RKO (cell line): ENCODE results near the gene ASPSCR1.
A peak's percentile ranks its signal among the peaks of the same experiment; 100 is the strongest.

ENCODE experiments used
- DNase-seq: peaks from one replicate; pipeline ENCODE4 v3.0.0-alpha.2; 2016; ENCODE audit warnings: low spot score

Gene ASPSCR1

GRCh38 chr17:82056729-82057621, 79.5 kb downstream of the ASPSCR1 start:
- DNase-seq = no peak

- no peak for DNase-seq
These were observed 80.9 kb downstream of the ASPSCR1 start for GRCh38 chr17:82058230-82058854.

DNA sequence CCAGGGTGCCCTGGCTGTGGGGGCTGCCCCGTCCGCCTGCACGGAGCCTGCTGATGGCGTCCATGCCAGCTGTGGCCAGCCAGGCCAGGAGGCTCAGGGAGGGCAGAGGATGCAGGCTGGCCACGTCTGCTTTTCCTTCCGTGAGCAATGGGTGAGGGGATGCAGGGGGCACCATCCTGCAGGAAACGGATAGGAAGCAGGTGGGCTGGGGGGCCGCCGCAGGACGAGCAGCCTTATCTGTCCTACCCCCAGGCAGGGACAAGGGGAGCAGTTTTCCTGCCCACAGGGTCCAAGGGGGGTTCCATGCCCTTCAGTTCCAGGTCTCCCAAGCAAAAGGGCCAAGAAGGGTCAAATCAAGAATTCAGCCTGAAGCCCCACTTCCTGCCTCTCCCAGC, 81.4 kb downstream of the ASPSCR1 start:
- no peak for DNase-seq

- no peak for DNase-seq
These were observed 82.0 kb downstream of the ASPSCR1 start for GRCh38 chr17:82059272-82060000.

DNA sequence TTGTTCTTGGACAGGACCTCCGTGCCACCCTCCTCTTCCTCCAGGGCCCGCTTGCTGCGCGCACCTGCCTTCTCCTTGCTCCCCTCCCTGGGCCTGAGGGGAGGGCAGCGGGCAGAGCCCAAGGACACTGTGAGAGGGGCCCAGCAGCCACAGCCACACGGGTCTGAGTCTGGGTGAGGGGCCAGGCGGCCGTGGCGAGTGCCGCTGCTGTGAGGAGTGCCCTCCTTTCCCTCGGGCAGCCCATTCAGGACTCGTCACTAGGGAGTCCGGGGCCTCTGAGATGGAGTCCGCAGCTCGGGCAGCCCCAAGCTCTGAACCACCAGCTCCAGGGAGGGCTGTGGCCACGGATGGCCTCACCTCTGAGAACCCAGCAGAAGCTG, 82.6 kb downstream of the ASPSCR1 start:
- DNase-seq = no peak

DNA sequence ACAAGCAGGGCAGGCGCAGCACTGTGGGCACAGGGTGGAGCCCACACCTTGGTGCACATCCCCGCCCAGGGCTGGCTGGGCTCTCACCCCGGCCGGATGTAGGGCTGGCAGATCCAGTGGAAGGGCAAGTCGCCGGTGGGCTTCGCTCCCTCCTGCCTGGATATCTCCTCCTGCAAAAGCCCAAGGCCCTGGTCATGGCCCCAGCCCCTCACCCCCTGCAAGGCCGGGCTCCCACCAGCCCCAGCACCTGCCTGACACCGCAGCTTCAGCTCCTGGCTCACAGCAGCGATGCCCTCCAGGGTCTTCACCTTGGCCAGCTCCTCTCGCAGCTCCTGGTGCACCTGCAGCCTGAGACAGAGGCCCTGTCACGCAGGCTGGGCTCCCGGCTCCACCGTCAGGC, 83.2 kb downstream of the ASPSCR1 start:
- DNase-seq = no peak

DNA sequence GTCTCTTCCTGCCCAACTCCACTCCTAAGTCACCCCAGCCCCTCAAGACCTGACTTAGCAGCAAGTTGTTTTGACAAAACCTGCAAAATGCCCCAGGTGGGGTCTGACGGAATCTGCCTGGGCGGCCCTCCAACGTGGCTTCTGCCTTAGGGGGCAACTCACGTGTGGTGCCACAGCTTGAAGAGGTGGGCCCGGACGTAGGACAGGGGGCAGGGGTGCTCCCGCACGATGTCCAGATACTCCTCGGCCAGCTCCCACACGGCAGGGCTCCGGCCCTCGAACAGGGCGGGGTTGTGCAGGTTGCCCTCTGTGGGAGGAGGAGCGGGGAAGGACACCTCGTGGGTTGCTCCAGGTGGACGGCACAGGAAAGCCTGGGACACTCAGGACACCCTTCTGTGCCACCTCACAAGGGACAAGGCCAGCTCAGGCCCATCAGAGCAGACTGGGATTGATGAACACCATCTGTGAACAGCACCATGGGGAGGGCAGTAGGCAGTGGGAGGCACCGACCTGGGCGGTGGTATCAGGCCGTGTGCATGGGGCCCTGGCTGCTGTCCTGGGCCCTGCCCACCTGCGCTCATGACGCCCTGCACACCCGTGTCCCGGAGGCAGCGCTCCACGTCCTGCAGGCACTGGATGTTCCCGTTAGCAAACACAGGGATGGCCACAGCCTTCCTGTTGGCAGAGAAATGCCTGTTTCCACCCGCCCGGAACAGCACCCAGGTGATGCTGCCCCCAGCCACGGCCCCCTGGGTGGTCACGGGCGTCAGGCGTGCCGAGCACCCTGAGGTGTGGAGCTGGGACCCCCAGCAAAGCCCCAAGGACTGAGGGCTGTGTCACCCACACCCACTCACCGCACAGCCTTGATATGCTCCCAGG, 83.9 kb downstream of the ASPSCR1 start:
- no peak for DNase-seq

GRCh38 chr17:82062076-82062983, 84.9 kb downstream of the ASPSCR1 start:
- no peak for DNase-seq

GRCh38 chr17:82062984-82063368, 85.5 kb downstream of the ASPSCR1 start:
- DNase-seq = no peak

DNA sequence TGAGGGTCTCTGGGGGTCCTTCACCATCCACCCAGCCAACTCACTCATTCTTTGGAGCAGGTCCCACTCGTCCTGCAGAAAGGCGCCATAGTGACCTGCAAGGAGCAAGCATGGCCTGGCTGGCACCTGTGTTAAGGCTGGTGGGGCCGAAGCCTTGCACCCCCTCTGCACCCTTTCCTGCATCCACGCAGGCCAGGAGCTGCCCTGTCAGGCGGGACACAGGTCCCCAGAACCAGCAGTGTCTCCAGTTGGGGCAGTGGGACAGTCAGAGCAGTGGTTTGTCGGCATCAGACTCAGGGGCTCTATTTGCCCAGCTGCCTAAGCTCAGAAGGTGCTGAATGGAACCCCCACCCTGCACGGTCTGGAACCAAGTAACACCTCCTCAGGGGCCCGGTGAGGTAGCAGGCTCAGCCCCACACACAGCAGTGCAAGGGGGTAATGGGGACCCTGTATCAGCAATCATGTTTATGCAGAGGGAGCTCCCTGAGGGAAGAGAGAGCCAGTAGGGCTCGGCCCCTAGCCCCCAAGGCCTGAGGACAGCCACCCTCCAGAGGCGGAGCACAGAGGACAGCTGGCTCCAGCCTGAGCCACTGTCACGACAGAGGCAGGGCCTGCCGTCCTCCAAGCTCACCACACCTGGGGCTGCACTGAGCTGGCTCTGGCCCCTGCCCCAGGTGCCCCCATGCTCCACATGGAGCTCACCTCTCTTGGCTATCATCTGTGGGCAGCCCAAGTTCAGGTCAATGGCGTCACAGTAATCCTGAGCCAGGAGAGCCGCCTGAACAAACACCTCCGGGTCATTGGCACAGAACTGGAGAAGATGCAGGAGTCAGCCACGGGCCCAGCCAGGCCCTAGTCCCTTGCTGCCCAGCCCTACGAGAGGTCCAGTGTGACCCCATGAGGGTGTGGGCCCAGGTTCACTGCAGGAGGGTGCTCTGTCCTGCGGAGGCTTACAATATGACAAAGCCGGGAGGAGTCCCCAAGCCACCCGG, 86.3 kb downstream of the ASPSCR1 start:
- DNase-seq = no peak

- no peak for DNase-seq
These were observed 87.2 kb downstream of the ASPSCR1 start for GRCh38 chr17:82064433-82065192.

GRCh38 chr17:82065193-82065637, 87.8 kb downstream of the ASPSCR1 start:
- DNase-seq = no peak

DNA sequence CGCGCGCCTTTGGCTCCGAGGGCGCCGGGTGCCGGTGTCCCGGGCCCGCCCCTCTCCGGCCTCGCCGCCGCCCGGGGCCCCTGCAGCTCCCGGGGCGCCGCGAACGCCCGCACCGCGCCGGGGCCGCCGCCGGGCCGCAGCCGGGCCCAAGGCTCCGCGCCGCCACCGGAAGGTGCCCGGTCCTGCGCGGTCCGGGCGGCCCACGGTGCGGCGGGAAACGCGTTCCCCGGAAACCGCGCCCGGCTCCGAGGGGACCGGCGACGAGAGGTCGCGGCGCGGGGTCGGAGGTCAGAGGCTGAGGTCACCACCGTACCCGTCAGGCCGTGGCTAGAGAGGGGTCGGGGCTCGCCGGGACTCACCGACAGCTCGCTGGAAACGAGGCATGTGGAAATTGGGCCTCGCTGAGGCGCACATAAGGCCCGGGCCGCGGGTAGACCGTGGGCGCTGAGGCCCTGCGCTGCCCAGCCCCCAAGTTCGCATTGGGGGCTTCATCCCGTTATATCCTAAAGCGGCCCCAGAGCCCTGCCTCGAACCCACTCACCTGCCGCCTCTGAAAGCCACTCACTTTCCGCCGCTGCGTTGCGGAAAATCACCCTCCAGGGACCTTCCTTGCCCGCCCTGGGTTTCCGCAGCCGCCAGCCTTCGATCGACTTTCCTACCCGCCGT, 88.3 kb downstream of the ASPSCR1 start, which contains the start of gene DUS1L:
Gene DUS1L (minus strand): TSS at position 167 of the 666 bp plus-strand sequence. CDS start 745 bp downstream, outside the sequence.
- peak; percentile 67 for DNase-seq
